Measurements from ENCODE around the gene BIRC7. TPM values are rescaled to one million over a fixed set of nuclear protein-coding genes. Genes with fewer than 3 reads are reported as not detected.

The BIRC7 gene
- polyA plus RNA-seq, 3 donors: 0.21 TPM; not detected in 2

GRCh38 chr20:63286781-63287696, 51.3 kb downstream of the BIRC7 start:
- Mint-ChIP-seq H3K9me3 (no peaks in the 10 kb centered on the region), H3K4me1 (peaks cover 6% of the 10 kb centered on the region), H3K4me3 (no peak overlapping the region), H3K36me3 (peaks cover 33 to 62% of the 10 kb centered on the region in 2 donors), H3K27me3 (ENCODE audit: low read depth in 3 of 3) (peaks cover 0 to 1% (median 0%) of the 10 kb centered on the region in 3 donors), H3K27ac (peak overlapping the region in 2 of 7 donors; percentile 15 to 46)
- no peak for TF ChIP-seq CTCF (IDR thresholded peaks at IDR 0.05)
- Histone ChIP-seq H3K9ac (ENCODE audit: insufficient read depth, low read length, poor library complexity, severe bottlenecking) (no peak overlapping the region), H2AFZ (ENCODE audit: insufficient read depth, low read depth, low read length, poor library complexity, severe bottlenecking) (no peak overlapping the region), H4K20me1 (ENCODE audit: insufficient read depth, low read length) (peaks cover 9% of the 10 kb centered on the region), H3K4me3 (replicated peaks in 1 of 3; ENCODE audit: low read depth in 2 of 3, low read length in 3 of 3) (no peak overlapping the region), H3K79me2 (ENCODE audit: insufficient read depth, low read length) (no peaks in the 10 kb centered on the region), H3K27ac (ENCODE audit: low read depth in 1 of 2, low read length in 2 of 2) (no peak overlapping the region), H3K4me1 (ENCODE audit: control insufficient read depth in 1 of 2, insufficient read depth in 2 of 2, low read length in 2 of 2) (no peaks in the 10 kb centered on the region), H3K36me3 (replicated peaks in 1 of 2; ENCODE audit: control insufficient read depth in 1 of 2, insufficient read depth in 2 of 2, low read length in 2 of 2) (peaks cover 56 to 69% of the 10 kb centered on the region in 2 donors), H3K27me3 (ENCODE audit: control insufficient read depth in 2 of 2, insufficient read depth in 2 of 2, low read length in 2 of 2) (no peaks in the 10 kb centered on the region), H3K9me3 (replicated peaks in 1 of 2; ENCODE audit: control insufficient read depth in 1 of 2, insufficient read depth in 1 of 2, low read length in 2 of 2) (no peaks in the 10 kb centered on the region), H3K4me2 (replicated peaks; ENCODE audit: extremely low read depth, low read length, poor library complexity, severe bottlenecking) (no peak overlapping the region)
- 96% methylated on average over 10 of the region's 23 CpGs for WGBS (ENCODE audit: insufficient coverage)
- DNase-seq: no peak
- intact Hi-C loops (cut with micrococcal nuclease): no loop called here

- Histone ChIP-seq H3K4me2 (replicated peaks; ENCODE audit: extremely low read depth, low read length, poor library complexity, severe bottlenecking) (no peak overlapping the region), H4K20me1 (ENCODE audit: insufficient read depth, low read length) (peaks cover 9% of the 10 kb centered on the region), H3K9ac (ENCODE audit: insufficient read depth, low read length, poor library complexity, severe bottlenecking) (no peak overlapping the region), H2AFZ (ENCODE audit: insufficient read depth, low read depth, low read length, poor library complexity, severe bottlenecking) (no peak overlapping the region), H3K36me3 (replicated peaks in 1 of 2; ENCODE audit: control insufficient read depth in 1 of 2, insufficient read depth in 2 of 2, low read length in 2 of 2) (peaks cover 49 to 60% of the 10 kb centered on the region in 2 donors), H3K9me3 (replicated peaks in 1 of 2; ENCODE audit: control insufficient read depth in 1 of 2, insufficient read depth in 1 of 2, low read length in 2 of 2) (no peaks in the 10 kb centered on the region), H3K79me2 (ENCODE audit: insufficient read depth, low read length) (no peaks in the 10 kb centered on the region), H3K4me3 (replicated peaks in 1 of 3; ENCODE audit: low read depth in 2 of 3, low read length in 3 of 3) (no peak overlapping the region), H3K27me3 (ENCODE audit: control insufficient read depth in 2 of 2, insufficient read depth in 2 of 2, low read length in 2 of 2) (no peaks in the 10 kb centered on the region), H3K4me1 (ENCODE audit: control insufficient read depth in 1 of 2, insufficient read depth in 2 of 2, low read length in 2 of 2) (no peaks in the 10 kb centered on the region), H3K27ac (ENCODE audit: low read depth in 1 of 2, low read length in 2 of 2) (no peak overlapping the region)
- H3K36me3 Mint-ChIP-seq: peaks cover 32 to 54% of the 10 kb centered on the region in 2 donors
- 96% methylated on average over 46 of the region's 55 CpGs for WGBS (ENCODE audit: insufficient coverage)
- no peak overlapping the region for H3K4me3 Mint-ChIP-seq
- peaks cover 6% of the 10 kb centered on the region for H3K4me1 Mint-ChIP-seq
- no peak for DNase-seq
- peaks cover 0 to 4% (median under 1%) of the 10 kb centered on the region in 3 donors for H3K27me3 Mint-ChIP-seq (ENCODE audit: low read depth in 3 of 3)
- no peak for TF ChIP-seq CTCF (IDR thresholded peaks at IDR 0.05)
- H3K9me3 Mint-ChIP-seq: no peaks in the 10 kb centered on the region
- intact Hi-C loops (cut with micrococcal nuclease): no loop called here
- H3K27ac Mint-ChIP-seq: peak overlapping the region in 1 of 7 donors; percentile 15
These were observed 52.2 kb downstream of the BIRC7 start for GRCh38 chr20:63287697-63288580.

Measured in CD14-positive monocyte (primary cell).